NCI-H1417 (cell line): ENCODE data around the gene PRKG1.

Experiments used
- DNase-seq, 3 experiments: peaks; one replicate each; lab custom pipeline; 2025; lab: John Stamatoyannopoulos, UW

Gene PRKG1

GRCh38 chr10:51806079-51806835 lies 732.0 kb downstream of the PRKG1 start:
- DNase-seq: no peak

DNA sequence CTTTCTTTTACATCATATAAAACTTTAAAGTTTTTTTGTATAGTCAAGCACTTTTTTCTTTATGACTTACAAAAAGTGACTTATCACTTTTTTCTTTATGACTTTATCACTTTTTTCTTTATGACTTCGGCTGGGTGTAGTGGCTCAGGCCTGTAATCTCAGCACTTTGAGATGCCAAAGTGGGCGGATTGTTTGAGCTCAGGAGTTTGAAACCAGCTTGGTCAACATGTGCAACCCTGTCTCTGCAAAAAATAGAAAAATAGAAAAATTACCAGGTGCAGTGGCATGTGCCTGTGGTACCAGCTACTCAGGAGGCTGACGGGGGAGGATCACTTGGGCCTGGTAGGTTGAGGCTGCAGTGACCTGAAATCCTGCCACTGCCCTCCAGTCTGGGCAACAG lies 733.9 kb downstream of the PRKG1 start:
- no peak for DNase-seq

- DNase-seq: no peak
Observed at GRCh38 chr10:51815723-51816122, 741.4 kb downstream of the PRKG1 start.

GRCh38 chr10:51821045-51821444 lies 746.8 kb downstream of the PRKG1 start:
- DNase-seq: no peak

DNA sequence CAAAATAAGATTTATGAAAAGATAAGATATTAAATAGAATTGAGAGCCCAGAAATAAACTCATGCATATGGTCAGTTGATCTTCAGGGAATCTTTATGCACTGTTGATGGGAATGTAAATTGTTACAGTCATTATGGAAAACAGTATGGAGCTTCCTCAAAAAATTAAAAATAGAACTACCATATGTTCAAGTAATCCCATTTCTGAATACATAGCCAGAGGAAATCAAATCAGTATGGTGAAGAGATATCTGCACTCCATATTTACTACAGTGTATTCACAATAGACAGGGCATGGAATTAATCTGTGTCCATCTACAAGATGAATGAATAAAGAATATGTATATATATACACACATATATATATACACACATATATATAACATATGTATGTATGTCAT lies 747.5 kb downstream of the PRKG1 start:
- no peak for DNase-seq

DNA sequence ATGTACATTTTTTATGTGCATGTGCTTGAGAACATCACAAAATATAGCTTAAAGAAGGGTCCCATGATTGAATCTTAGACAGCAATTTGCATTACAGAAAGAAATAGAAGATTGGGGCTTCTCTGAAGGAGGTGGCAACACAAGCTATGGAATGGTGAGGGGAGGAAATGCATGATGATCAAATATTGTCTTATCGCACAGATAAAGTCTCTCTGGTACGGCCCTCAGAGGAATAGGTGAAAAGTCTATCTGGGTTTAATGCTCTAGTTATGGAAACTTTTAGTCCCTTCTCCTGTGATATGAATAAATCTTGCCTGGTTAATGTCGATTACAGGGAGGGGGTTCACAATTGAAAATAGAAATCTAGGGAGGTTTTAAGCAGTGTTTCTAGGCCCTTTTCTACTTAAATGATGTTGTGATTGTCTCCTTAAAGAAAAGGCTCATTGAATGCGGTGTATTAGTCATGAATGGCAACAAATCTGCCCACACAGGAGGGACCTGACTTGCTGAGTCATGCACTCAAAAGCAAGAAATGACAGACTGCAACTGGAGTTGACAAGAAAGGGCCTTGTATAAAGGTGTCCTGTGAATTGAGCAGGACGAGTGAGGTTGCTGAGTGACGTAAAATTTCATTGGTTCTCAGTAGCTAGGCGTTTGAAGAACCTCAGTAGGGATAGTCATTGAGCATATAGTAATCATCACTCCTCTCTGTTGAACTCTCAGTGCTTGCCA lies 758.5 kb downstream of the PRKG1 start:
- DNase-seq: peak in 1 of 3 experiments; percentile 1

DNA sequence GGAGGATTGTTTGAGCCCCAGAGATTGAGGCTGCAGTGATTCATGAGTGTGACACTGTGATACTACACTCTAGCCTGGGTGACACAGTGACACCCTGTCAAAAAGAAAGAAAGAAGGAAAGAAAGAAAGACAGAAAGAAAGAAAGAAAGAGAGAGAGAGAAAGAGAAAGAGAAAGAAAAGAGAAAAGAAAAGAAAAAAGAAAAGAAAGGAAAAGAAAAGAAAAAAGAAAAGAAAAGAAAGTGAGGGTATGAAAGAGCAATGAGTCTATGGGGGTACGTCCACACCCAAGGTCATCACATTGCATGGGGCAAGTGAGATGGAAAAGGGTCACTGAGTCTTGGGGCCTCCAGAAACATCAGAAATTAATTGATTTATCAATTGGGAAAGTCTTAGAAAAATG lies 760.3 kb downstream of the PRKG1 start:
- no peak for DNase-seq

DNA sequence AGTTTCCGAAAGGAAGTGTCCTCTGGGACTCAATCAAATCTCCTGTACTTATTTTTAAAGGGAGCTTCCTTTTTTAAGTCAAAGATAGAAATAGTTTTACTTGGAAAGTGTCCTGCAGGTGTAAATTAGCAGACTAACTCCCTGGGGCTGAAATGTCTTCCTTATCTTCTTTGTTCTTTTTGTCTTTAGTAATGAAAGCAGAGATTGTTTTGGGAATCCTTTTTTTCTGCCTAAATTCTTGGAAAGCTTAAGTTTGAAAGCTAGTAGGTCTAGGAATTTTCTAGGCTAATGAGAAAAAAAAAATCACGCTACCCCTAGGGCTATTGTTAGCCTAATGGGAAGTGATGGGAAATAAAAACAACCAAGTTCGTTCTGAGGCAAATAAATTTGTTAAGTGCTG lies 764.2 kb downstream of the PRKG1 start:
- DNase-seq: no peak

GRCh38 chr10:51843966-51844365 lies 769.7 kb downstream of the PRKG1 start:
- no peak for DNase-seq

- no peak for DNase-seq
Observed at GRCh38 chr10:51846856-51847506, 772.7 kb downstream of the PRKG1 start.

- DNase-seq: no peak
Observed at GRCh38 chr10:51852297-51852696, 778.0 kb downstream of the PRKG1 start.

DNA sequence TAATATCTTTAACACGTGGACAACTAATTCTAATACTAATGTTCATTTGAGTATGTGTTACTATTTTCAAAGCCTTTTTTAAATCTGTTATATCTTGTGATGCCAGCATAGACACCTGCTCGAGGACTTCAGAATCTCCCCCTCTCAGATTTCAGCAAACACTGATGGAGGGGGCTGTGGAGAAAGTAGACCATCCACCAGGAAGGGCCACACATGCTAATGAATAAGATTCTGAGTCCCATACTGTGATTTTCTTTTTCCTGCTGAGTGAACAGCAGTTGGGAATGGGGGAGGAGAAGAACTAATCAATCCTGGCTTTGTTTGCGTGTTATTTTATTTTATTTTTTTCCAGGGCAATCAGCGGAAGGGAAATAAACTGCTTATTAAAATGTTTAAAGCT lies 783.0 kb downstream of the PRKG1 start:
- peak in 1 of 3 experiments; percentile 15 for DNase-seq

DNA sequence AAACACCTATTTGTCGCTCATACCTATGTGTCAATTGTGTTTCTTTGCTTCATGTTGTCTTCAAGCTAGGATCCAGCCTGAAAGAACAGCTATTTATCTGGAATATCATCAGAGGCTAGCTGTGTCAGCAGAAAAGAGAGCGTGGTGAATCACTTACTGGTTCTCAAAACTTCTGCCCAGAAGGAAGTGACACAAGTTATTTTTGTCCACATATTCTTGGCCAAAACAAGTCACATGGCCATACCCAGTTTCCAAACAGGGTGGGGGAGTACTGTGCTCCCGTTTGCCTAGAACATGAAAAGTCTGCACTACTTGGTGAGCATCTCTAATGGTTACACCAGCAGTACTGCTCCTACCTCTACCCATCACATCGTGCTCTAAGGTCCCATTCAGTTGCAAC lies 786.0 kb downstream of the PRKG1 start:
- no peak for DNase-seq

GRCh38 chr10:51861051-51861450 lies 786.8 kb downstream of the PRKG1 start:
- no peak for DNase-seq

- no peak for DNase-seq
Observed at GRCh38 chr10:51861731-51862130, 787.4 kb downstream of the PRKG1 start.

DNA sequence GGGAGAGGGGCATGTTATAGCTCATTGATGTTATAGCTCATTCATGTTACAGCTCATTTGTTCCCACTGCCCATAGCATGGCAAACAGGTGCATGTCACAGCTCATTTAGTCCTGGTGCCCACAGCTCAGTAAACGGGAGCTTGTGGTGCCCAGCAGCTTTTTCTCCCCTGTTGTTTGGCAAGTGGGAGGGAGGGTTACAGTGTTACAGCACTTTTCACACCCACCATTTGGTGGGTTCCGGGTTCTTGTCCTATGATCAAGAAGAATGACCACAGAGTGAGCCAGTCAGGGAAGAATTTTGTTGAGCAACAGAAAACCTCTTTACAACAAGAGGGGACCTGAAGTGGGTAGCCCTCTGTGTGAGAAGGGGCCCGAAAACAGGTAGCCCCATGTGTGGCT lies 787.9 kb downstream of the PRKG1 start:
- peak in 1 of 3 experiments; percentile 1 for DNase-seq

GRCh38 chr10:51867956-51868355 lies 793.7 kb downstream of the PRKG1 start:
- DNase-seq: no peak

- DNase-seq: no peak
Observed at GRCh38 chr10:51874131-51874530, 799.8 kb downstream of the PRKG1 start.

GRCh38 chr10:51875610-51876009 lies 801.3 kb downstream of the PRKG1 start:
- peak in 1 of 3 experiments; percentile 10 for DNase-seq

DNA sequence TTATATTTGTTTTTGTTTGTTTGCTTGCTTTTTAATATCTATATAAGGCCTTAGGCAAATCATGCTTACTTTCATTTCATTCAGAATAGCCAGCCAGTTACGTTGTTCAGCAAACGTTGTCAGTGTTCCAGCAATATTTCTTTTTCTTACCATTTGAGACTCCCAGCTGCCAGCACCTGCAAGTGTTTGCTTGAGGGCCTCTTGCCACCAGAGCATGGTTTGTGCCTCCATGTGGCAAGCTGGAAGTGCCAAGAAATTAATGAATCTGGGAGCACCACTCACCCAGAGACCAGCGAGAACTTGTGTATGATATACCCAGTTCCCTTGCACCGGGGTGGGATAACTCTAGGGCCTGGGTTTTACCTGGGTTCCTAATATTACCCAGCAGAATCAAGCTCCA lies 802.2 kb downstream of the PRKG1 start:
- peak in 1 of 3 experiments; percentile 6 for DNase-seq

GRCh38 chr10:51876979-51877378 lies 802.7 kb downstream of the PRKG1 start:
- no peak for DNase-seq

DNA sequence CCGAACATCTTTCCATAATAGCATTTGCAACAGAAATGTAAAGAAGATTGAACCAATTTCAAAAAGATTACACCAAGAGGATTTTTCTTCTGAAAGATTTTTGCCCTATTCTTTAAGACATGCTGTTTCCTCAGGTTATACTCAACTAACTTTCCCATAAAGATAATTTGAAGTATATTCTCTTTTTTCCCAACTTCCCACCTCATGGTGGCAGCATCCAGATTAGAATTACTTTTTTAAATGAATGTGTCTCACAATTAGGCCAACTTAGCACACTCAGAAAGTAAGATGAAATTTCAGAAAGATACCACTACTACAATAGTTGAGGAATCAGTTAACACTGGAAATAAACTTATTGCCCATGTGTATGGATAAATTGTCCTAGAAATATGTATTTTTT lies 803.3 kb downstream of the PRKG1 start:
- no peak for DNase-seq

- DNase-seq: no peak
Observed at GRCh38 chr10:51878695-51879094, 804.4 kb downstream of the PRKG1 start.
